ENCODE data around the gene HCN4.
"Not testable (repeated sequence)": the region's sequence is repeated elsewhere in the genome, so short reads cannot be mapped to it uniquely, and the experiment has no call there.

The HCN4 gene

GRCh38 chr15:73300286-73300685 lies 68.5 kb downstream of the HCN4 start:
- DNase-seq (ENCODE audit: low read depth in 1 of 2, low spot score in 1 of 2) = not testable (repeated sequence)

- no peak for DNase-seq (ENCODE audit: low read depth in 1 of 2, low spot score in 1 of 2)
Observed at GRCh38 chr15:73298522-73299245, 70.1 kb downstream of the HCN4 start.

DNA sequence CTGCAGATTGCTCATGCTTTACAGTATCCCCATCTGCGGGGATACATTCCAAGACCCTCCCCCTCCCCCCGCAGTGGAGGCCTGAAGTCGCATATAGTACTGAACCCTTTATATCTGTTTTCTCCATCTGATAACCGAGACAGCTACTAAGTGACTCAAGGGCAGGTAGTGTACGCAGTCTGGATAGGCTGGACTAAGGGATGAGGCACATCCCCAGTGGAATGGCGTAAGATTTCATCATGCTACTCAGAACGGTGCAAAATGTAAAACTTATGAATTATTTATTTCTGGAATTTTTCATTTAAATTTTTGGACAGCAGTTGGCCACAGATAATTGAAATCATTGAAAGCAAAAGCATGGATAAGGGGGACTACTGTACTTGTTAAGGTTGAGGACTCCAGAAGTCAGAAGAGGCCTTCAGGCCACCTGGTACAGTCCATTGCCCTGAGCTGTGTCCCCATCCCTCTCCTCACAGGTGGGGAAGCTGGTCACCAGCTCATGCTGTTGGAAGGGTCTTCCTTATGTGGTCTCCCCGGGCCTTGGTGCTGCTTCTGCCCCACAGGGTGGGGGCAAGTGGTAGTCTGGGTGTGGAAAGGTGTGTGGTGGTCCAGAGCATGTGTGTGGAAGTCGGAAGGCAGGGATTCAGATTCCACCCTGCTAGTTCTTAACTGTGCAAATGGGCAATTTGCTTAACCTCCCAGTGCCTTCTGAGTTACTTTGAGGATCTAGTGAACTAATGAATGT lies 72.0 kb downstream of the HCN4 start:
- no peak for DNase-seq (ENCODE audit: low read depth in 1 of 2, low spot score in 1 of 2)

- DNase-seq (ENCODE audit: low read depth in 1 of 2, low spot score in 1 of 2) = no peak
Observed at GRCh38 chr15:73295630-73296286, 73.0 kb downstream of the HCN4 start.

DNA sequence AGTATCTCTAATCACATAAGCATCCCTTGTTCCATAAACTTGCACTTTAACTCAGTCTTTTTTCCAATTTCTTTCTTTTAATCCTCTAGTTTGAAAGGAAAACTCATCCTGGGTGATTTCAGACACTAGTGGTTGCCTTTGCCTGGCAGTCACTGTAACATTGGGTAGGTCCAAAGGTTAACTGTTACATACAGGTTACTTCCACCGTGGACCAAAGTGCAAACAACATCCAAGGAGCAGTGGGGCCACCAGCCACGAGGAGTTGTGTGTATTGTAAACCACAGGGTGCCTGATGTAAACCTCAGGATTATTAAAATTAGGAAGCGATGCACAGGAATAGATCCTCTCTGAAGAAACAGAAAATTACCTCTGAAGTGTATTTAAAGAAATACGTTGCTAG lies 75.0 kb downstream of the HCN4 start:
- no peak for DNase-seq (ENCODE audit: low read depth in 1 of 2, low spot score in 1 of 2)

DNA sequence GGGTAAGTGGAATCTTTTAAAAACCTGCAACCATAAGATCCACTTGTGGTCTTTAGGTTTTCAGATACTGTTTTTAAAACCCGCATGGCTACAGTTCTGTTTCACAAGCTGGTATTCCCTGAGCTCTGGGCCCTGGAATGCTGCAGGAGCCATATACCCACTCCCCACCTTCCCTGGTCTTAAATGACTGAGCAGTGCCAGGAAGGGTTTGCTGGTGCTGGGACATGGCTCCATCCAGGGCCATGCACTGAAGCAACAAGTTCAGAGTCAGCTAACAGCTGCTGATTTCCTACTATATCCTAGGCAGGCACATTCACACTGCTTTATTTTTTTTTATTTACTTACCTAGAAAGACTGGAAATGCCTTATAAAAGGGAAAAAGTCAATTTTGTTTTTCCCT lies 77.3 kb downstream of the HCN4 start:
- DNase-seq (ENCODE audit: low read depth in 1 of 2, low spot score in 1 of 2) = no peak

DNA sequence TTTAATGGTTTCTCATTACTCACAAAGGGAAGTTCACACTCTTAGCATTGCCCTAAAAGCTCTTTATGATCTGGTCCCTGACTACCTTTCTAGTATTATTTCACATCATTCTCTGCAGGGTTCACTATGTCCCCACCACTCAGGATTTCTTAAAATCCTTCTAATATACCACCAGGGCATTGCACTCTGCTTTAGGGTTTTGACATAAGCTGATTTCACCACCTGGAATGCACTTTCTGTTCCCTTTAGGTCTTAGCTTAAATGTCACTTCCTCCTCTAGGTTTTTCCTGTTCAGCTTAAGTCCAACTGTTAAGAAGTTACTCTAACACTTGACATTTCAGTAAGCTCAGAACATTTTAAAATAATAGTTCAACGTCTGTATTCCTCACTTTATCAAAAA lies 81.7 kb downstream of the HCN4 start:
- DNase-seq (ENCODE audit: low read depth in 1 of 2, low spot score in 1 of 2) = no peak

DNA sequence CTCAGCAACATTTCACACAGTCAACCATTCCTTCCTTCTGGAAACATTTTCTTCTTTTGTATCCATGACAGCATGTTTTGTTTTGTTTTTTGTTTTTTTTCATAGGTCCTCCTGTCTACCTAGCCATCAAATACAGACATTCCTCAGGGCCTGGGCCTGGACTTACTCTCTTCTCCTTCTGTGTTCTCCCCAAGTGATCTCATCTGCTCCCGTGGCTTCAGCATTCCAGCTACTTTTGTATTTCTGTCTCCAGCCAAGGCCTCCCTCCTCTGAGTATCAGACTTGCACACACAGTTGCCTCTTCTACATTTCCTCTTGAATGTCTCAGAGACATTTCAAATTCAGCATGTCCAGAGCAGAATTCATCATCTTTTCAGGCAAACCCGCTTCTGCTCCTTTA lies 82.4 kb downstream of the HCN4 start:
- DNase-seq (ENCODE audit: low read depth in 1 of 2, low spot score in 1 of 2) = no peak

- DNase-seq (ENCODE audit: low read depth in 1 of 2, low spot score in 1 of 2) = no peak
Observed at GRCh38 chr15:73284090-73284716, 84.6 kb downstream of the HCN4 start.

- no peak for DNase-seq (ENCODE audit: low read depth in 1 of 2, low spot score in 1 of 2)
Observed at GRCh38 chr15:73283366-73283962, 85.3 kb downstream of the HCN4 start.

- DNase-seq (ENCODE audit: low read depth in 1 of 2, low spot score in 1 of 2) = no peak
Observed at GRCh38 chr15:73282567-73283365, 86.0 kb downstream of the HCN4 start.

DNA sequence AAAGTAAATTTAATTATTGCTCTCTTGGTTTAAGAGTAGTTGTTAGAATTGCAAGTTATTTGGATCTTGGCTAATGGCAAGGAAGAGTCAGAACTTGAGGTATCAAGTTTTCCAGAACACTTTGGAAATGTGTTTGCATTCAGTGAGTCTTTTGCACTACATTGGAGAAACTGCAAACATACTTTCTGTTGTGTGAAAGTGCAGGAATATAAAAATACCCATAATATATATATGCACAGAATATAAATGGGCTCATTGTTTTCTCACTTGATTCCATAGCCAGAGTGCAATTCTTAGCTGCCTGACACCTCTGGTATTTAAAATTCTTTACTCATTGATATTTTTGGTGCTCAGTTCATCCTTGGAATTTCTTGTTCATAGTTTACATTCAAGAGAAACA lies 92.9 kb downstream of the HCN4 start:
- DNase-seq (ENCODE audit: low read depth in 1 of 2, low spot score in 1 of 2) = no peak

DNA sequence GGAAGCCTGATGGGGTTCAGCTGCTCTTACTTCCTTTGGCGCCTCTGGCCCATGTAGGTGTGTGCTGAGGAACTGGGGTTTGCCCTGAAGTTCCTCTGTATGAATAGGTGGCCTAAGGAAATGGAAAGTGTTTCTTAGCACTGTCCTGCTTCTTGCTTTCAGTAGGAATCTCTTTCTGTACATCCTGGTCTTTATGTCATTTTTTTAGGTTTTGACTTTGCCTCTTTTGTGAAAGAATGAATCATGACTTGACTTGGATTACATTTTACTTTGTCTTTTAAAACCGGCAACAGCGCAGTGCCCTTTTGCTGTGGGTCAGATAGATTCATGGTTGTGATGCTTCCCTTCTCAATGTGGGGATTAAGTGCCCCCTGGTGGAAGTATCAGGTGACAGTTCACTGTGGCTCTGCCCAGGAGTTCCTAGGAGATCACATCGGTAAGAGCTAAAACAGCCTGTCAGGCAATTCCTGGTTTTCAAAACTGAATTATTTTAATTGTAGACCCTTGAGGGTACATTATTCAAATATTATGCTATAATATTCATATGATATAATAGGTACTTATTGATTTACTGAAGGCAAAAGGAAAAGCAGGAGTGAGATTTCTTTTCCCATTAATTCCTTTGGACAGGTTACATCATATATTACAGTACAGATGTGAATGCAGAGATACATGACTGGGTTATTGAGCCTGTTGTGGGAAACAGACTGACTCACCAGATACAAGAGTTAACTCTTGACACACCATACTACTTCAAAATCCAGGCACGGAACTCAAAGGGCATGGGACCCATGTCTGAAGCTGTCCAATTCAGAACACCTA lies 95.4 kb downstream of the HCN4 start:
- DNase-seq (ENCODE audit: low read depth in 1 of 2, low spot score in 1 of 2) = peak in 1 of 2 donors; percentile 0

DNA sequence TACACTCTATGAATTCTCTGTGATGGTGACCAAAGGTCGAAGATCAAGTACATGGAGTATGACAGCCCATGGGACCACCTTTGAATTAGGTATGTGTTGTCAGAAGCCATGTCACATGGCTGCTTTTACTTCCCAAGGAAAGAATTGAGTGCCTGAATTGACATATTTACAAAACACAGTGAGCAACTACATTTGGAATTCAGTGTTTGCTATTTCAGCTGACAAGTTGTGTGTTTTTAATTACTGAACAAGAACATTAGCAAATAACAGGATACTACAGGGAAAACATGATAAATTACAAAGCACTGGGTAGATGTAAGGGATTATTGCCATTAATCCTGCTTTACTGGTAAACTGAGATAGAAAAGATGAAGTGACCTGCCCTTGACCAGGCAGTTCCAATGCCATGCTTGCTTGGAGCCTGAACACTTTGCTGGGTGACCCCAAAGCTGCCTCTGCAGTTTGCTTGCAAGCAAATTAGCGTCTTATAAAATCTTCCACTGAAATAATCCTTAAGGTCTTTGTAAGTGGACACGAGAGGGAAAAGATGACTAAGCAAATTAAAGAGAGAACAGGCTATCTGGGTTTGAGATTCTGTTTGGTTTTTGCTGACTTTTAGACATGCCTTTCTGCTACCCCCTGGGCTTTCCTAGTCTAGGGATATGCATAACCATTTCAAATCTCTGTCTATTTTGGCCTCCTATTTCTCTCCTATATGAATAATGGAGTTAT lies 98.2 kb downstream of the HCN4 start:
- DNase-seq (ENCODE audit: low read depth in 1 of 2, low spot score in 1 of 2) = no peak
